Measurements from ENCODE around the gene PSMD3.

- TF ChIP-seq POLR2A (IDR thresholded peaks at IDR 0.05; ENCODE audit: low read depth) = no peak
- no peak for TF ChIP-seq EP300 (IDR thresholded peaks at IDR 0.05)
Observed at GRCh38 chr17:39996800-39997199, 16.2 kb downstream of the PSMD3 start.

Measured in esophagus muscularis mucosa (tissue), 2 donors.